ENCODE results near the gene CALML6.
A peak's percentile ranks its signal among the peaks of the same experiment; 100 is the strongest.

The CALML6 gene

DNA sequence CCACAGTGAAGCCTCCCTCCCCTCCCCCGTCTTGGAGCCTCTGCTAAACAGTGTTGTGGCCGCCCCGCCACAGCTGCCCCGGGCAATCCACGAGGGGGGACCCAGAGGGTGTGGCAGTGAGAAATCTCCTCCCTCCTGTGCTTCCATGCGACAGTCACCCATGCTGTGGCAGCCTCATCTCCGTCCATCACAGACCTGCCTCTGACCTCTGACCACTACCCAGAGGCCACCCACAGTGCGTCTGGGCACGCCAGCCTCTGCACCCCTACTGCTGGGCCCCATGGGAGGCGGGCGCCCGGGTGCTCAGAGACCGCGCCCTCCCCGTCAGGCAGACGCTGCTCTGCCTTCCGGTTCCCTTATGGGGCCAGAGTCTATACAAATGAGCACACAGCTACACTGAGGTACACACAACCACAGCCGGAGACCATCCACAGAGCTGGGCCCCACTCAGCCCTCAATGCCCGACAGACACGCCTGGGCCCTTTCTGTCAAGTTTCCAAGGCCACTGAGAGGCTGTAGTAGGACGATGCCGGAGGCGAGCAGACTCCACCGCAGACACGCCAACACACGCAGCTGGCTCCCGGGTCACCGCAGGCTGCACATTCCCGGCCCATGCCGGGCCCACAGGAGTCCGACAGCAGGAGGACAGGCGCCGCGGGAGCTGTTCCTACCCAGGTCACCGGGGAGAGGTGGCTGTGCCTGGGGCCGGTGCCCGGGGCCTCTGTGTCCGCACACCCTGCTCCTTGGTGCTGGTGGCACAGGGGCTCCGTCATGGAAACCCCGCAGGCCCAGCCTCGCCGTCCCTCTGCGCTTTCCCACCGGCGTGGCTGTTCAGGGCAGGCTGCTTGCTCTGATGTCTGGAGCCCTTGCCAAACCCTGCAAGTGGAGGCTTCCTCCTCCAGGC is 27.9 kb downstream of the CALML6 start:
- DNase-seq (ENCODE audit: low spot score) = no peak

- peak; percentile 83 for DNase-seq (ENCODE audit: low spot score)
These were observed 28.9 kb downstream of the CALML6 start for GRCh38 chr1:1943834-1944570.

- DNase-seq (ENCODE audit: low spot score) = no peak
These were observed 30.8 kb downstream of the CALML6 start for GRCh38 chr1:1945782-1946393.

GRCh38 chr1:1946540-1946939 is 31.5 kb downstream of the CALML6 start:
- peak; percentile 40 for DNase-seq (ENCODE audit: low spot score)

DNA sequence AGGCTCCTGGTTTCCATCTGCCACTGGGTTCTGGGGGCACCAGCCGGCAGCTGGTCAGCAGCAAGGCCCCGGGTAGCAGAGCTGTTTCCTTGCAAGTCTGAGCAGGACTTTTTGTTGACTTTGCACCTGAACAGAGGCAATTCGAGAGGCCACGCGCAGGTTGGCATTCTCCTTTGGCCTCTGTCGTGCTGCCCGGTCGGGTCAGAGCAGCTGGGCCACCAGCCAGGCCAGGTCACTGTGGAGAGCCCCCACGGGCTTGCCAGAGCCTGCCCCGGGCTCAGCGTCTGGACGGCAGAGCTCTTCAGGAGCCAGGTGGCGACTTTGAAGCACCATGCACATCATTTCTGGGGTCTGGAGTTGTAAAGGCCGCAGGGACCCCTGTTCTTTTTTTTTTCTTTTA is 32.4 kb downstream of the CALML6 start:
- no peak for DNase-seq (ENCODE audit: low spot score)

- DNase-seq (ENCODE audit: low spot score) = no peak
These were observed 33.7 kb downstream of the CALML6 start for GRCh38 chr1:1948783-1949182.

- DNase-seq (ENCODE audit: low spot score) = no peak
These were observed 35.9 kb downstream of the CALML6 start for GRCh38 chr1:1950940-1951339.

GRCh38 chr1:1954015-1954414 is 39.0 kb downstream of the CALML6 start:
- no peak for DNase-seq (ENCODE audit: low spot score)

DNA sequence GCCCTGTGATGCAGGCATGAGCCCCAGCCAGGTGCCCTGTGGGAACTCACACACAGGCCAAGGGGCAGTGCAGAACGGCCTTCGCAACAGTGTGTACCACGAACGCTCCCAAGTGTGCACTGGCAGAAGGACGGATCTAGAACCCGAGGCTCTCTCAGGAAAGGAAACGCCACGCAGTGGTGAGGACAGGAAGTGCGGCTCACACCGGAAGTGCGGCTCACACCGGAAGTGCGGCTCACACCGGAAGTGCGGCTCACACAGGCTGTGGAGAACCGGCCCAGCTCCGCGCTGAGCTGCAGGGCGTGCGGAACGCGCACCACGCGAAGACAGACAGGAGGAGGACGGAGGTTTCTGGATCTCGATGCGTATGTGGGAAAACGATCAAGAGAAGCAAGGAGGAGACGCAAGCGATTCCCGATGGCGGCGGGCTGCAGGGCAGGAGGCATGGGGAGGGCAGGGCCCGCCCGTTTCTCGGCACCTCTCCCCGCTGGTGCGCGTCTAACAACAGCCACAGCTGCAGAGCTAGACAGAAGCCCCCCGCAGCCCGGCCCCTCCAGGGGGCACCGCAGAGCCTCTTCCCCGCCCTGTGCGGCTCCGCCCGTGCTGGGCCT is 39.9 kb downstream of the CALML6 start:
- DNase-seq (ENCODE audit: low spot score) = no peak

DNA sequence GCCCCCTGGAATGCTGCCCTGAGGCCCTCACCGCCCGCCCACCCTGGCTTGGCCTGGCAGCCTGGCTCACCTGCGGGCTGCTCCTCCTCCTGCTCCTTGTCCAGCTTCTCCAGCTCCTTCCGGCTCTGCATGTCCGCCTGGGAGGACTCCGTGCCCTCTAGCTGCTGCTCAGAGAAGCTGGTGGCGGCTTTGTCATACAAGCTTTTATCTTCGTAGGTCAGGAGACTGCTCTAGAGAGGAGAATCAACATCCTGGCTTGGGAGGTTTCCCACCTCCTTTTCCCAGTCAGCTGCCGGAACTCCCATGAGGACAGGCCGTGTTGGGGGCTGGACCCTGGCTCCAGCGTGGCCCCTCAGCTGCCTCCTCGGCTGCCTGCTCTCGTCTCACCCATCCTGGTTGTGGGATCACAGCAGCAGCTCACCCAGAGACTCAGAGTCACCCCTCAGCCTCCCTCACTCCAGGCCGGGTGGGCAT is 40.6 kb downstream of the CALML6 start:
- DNase-seq (ENCODE audit: low spot score) = no peak

DNA sequence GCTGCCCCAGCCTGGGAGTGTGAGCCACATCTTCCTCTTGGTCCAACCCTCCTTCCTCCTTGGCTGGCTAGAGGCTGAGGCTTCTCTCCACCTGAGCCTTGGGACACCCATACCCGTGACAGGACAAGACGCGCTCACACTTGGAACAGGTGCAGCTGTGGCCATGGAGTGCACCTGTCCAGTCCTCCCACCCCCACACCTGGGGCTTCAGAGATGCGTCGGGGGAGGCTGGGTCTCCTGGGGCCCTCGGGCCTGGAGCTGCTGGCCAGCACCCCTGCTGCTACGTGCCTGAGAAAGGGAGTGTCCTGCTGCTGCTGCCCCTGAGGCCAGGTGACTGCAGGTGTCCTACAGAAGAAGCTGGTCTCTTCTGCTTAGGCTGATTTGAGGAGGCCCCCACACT is 41.0 kb downstream of the CALML6 start:
- no peak for DNase-seq (ENCODE audit: low spot score)

DNA sequence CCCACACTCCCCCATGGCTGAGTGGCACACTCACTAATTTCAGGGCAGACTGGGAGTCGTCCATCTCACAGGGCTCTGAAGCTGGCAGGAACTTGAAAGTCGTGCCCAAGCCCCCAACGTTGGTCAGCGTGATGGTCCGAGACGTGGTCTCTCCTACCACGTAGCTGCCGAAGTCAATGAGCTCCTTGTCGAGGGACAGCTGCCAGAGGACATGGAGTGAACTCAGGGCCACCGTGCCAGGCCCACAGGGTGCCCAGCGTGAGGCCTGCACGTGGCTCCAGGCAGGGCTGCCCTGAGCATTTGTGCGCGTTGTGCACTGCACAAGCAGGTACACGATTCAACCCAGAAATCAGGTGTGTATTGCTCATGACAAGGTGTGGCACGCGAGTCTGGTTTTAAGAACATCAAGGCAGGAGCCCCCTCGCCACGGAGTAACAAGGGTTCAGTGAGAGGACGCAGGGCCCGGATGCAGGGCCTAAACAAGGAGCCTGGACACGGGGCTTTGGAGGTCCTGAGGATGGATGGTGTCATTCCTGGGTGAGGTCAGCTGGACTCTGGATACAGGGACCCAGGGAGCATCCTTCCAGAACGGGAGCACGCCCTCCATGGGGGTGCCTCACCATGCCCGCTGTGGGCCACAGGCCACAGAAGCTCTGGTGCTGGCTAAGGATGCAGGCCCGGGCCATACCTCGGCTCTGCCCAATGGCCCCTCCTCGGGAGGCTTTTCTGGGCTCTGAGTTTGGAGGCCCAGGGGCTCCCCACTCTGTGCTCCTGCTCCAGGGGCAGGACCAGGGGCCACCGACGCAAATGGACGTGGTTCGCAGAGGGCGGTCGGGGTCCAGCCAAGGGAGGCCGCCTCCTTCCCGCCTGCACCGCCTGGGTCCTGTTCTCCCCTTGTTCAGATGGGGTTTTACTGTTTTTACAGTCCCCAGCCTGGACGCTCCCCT is 41.8 kb downstream of the CALML6 start:
- no peak for DNase-seq (ENCODE audit: low spot score)

- no peak for DNase-seq (ENCODE audit: low spot score)
These were observed 42.5 kb downstream of the CALML6 start for GRCh38 chr1:1957533-1957961.

- no peak for DNase-seq (ENCODE audit: low spot score)
These were observed 43.0 kb downstream of the CALML6 start for GRCh38 chr1:1958071-1958541.

DNA sequence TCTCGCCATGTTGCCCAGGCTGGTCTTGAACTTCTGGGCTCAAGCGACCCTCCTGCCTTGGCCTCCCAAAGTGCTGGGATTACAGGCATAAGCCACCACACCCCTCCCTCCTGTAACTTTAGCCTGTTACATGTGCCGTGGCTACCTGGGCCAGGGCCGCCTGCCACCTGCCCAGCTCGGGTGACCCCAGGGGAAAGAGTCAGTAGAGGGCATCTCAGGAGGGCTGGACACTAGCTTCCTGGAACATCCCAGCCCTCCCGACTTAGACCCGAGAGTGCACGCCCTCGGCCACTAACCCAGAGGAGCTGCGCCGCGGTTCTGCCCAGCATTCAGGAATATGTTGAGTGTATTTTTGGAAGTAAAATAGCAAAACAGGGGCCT is 44.4 kb downstream of the CALML6 start:
- no peak for DNase-seq (ENCODE audit: low spot score)

GRCh38 chr1:1959840-1960479 is 44.9 kb downstream of the CALML6 start:
- DNase-seq (ENCODE audit: low spot score) = peak; percentile 92

GRCh38 chr1:1960480-1961196 is 45.6 kb downstream of the CALML6 start:
- DNase-seq (ENCODE audit: low spot score) = peak; percentile 49

DNA sequence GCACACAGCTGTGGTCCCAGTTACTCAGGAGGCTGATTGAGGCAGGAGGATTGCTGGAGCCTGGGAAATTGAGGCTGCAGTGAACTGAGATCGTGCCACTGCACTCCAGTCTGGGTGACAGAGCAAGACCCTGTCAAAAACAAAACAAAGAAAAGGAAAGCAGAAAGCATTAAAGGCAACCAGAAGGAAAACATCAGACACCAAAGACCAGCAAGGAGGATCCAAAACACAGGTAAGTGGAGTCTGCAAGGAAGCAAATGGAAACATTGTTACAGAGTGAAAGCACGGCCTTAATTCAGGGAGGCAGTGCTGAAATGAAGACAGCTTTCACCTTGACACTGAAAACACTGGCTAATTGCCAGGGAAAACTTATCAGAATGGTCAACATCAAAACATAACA is 47.7 kb downstream of the CALML6 start:
- DNase-seq (ENCODE audit: low spot score) = no peak

GRCh38 chr1:1963570-1963969 is 48.5 kb downstream of the CALML6 start:
- DNase-seq (ENCODE audit: low spot score) = no peak

DNA sequence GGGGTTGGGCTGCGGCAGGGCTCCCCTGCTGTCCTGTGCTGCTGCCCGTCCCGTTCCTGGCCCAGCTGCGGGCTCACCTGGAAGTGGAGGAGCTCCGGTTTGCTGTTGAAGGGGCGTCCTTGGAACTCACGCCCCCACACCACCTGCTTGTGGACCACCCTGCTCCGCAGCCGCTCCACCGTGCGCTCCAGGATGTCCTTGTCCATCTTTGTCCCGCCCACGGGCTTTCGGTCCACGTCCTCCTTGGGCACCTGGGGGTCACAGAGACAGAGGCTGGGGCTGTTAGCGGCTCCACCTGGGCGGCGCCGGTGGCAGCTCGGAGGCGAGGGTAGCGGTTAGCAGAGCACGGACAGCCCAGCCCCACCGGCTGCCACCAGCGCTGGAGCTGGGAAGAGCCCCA is 49.8 kb downstream of the CALML6 start:
- no peak for DNase-seq (ENCODE audit: low spot score)

All from GM03348 (cell line).